Stimulated activated CD4-positive, alpha-beta T cell treated with anti-CD3 and anti-CD28 coated beads, Interleukin-2, amount 100 ng/mL, for 24 hours (primary cell): ENCODE results near the gene DLG2.
"Not testable (repeated sequence)": the region's sequence is repeated elsewhere in the genome, so short reads cannot be mapped to it uniquely, and the experiment has no call there.

Experiments used
- DNase-seq, 2 donors: peaks; one replicate each; pipeline ENCODE4 v3.0.0-alpha.2; 2020

The DLG2 gene

DNA sequence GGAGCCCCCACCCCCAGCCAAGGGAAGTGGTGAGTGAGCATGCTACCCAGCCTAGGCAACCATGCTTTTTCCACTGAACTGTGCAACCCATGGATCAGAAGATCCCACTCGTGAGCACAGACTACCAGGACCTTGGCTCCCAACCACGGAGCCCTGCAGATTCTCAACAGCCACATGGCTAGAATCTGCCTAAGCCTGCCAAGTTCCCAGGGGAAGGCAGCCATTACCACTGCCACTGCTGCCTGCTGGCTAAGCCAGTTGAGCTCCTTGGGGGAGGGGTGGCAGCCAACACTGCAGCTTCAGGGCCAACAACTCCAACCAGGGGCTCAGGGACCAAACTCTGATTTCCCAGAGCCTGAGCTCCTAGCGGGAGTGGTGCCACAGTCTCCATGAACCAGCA is 195.8 kb downstream of the DLG2 start:
- DNase-seq = no peak

GRCh38 chr11:85423794-85424193 is 203.3 kb downstream of the DLG2 start:
- DNase-seq = no peak

- no peak for DNase-seq
Measured at GRCh38 chr11:85423316-85423715, 203.8 kb downstream of the DLG2 start.

- no peak for DNase-seq
Measured at GRCh38 chr11:85414175-85414574, 213.0 kb downstream of the DLG2 start.

DNA sequence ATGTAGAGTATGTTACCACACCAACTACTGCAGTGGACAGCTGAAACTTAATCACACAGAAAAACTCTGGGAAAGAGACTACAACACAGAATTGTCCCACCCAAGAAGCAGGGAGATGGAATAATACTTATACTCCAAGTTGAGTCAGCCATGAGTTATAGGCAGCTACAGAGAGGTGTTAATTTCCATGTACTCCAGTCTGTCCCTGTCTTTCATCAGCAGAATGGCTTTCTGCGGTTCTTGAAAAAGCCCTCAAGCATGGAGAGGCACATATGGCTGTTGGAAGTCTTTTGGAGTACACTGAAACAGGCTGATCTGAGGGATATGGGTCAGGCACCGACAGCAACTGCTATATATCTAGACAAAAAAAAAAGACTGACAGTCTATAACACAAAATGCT is 219.5 kb downstream of the DLG2 start:
- DNase-seq = no peak

- DNase-seq = no peak
Measured at GRCh38 chr11:85406841-85407240, 220.3 kb downstream of the DLG2 start.

DNA sequence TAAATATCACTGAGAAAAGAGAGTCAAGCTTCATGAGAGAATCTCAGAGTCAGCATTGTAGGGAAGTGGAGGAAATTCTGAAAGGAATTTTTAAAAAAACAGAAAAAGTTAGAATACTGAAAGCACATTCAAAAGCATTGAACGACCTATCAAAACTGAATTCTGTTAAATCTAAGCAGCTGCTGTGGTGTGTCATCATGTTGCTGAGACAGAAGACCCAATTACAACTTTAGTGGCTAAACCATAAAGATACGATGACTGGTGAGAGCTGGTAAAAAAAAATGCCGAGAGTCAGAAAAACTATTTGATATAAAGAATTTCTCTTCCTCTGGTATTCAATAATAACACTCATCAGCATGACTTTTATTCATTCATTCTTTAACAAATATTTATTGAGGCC is 220.8 kb downstream of the DLG2 start:
- DNase-seq = no peak

- not testable (repeated sequence) for DNase-seq
Measured at GRCh38 chr11:85395515-85396055, 231.6 kb downstream of the DLG2 start.

DNA sequence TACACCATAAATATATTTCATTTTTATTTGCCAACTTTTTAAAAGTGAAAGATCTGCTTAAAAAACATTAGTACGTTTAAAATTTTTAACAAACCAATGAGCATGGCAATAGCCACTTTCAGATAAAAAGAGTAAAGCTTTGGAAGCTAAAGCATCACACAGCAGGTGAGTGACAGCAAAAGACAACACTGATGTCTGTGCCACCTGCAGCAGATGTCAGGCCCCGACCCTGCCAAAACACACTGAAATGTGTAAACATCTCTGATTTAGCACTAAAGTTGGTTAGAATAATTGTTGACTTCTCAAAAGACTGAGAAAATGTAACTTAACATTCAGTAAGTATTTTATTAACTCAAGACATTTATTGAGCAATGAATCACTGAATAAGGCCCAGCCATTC is 232.9 kb downstream of the DLG2 start:
- no peak for DNase-seq

GRCh38 chr11:85391141-85391540 is 236.0 kb downstream of the DLG2 start:
- no peak for DNase-seq

DNA sequence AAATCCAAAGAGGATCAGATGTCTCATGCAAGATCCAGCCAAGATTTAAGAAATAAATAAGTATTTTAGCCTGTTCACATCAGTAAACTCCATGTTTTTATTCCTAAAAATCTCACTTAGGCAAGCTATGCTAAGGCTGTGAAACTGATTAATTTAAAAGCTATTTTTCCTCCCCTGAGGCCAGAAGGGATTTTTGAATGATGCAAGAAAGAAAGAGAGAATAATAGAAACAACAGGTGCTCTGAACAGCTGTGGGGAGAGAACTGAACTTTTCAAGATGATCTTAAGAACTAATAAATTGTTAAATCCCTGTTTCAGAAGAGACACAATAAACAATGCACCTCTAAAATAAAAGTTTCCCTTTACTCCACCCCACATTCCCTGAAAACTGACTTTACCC is 241.6 kb downstream of the DLG2 start:
- DNase-seq = no peak

- DNase-seq = no peak
Measured at GRCh38 chr11:85385111-85385510, 242.0 kb downstream of the DLG2 start.

- no peak for DNase-seq
Measured at GRCh38 chr11:85379066-85379465, 248.1 kb downstream of the DLG2 start.

DNA sequence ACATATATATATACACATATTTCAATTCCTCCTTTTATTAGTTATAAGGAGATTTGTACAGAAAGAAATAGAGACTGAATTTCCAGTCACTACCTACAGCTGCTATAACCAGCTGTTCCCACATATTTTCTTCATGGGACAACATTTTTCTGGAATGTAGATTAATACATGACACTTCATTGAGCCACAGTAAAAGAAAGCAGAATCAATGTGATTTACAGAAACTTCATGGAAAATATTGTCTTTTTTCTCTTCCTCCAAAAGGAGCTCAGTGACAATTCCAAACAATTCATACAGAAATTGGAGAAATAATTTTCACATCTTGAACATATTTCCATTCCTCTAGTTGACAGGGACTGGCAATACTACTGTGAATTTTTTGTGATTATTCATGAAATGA is 249.2 kb downstream of the DLG2 start:
- no peak for DNase-seq

GRCh38 chr11:85359859-85360258 is 267.3 kb downstream of the DLG2 start:
- DNase-seq = no peak

- no peak for DNase-seq
Measured at GRCh38 chr11:85355921-85356320, 271.2 kb downstream of the DLG2 start.

DNA sequence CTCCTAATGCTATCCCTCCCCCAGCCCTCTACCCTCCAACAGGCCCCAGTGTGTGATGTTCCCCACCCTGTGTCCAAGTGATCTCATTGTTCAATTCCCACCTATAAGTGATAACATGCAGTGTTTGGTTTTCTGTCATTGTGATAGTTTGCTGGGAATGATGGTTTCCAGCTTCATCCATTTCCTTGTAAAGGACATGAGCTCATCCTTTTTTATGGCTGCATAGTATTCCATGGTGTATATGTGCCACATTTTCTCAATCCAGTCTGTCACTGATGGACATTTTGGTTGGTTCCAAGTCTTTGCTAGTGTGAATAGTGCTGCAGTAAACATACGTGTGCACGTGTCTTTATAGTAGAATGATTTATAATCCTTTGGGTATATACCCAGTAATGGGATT is 277.6 kb downstream of the DLG2 start:
- not testable (repeated sequence) for DNase-seq

DNA sequence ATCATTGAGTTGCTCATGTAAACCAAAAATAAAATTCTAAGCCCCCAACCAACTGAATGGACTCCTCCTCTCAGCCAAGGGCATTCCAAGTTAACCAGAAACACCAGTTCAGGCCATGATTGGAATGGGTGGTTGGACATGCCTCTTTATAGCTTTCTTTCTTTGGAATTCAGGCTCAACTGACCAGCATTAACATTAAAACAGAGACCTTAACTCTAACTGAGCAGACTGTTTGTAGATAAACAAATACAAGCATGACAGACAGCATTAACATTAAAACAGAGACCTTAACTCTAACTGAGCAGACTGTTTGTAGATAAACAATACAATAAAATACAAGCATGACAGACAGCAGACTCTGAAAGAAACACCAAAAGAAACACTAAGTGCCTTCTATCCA is 278.2 kb downstream of the DLG2 start:
- no peak for DNase-seq

- DNase-seq = no peak
Measured at GRCh38 chr11:85347291-85347690, 279.9 kb downstream of the DLG2 start.

GRCh38 chr11:85346484-85346883 is 280.7 kb downstream of the DLG2 start:
- DNase-seq = no peak

DNA sequence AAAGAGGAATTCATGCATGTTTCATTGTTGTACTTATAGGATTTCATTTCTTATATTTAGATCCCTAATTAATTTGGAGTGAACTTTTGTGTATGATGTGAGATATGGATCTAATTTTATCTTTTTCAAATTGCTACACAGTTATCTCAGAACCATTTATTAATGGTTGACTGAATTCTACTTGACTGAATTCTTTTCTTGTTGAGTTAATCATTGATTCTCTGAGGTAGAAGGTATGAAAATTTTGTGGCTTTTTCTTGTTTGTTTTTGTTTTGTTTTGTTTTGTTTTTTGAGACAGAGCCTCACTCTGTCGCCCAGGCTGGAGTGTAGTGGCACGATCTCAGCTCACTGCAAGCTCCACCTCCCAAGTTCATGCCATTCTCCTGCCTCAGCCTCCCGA is 286.3 kb downstream of the DLG2 start:
- DNase-seq = not testable (repeated sequence)

DNA sequence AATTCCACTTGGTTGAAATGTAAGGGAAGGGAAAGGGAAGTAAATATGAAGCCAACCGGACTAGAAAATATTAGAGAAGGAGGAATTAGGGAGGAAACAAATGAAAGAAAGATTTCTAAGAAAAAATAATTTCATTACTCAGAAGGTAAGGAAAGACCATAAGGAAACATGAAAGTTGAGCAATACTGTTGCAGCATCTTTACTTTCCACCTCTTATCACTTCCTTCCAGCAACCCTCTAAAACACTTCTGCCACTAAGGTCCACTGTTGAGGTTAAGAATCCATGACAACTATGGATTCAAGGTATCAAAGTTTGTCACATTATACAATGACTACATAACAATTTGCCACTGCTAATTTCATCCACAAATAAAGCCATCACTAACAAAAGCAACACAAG is 308.6 kb downstream of the DLG2 start:
- no peak for DNase-seq

DNA sequence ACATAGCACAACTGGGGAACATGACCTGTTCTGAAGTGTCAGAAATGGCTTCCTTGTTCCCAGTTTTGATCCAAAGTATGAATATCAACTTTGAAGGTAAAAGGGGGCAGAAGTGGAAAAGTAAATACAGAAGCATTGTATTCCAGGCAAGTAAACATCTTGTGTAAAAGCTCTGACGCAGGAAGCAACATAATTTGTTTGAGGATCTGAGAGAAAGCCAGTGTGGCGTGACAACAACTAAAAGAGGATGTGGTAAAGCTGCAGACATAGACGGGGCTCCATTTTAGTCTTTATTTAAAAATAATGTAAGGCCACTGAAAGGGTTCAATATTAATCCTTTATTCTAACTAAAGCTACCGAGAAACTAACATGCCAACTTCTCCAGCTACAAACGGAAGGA is 310.2 kb downstream of the DLG2 start:
- no peak for DNase-seq

DNA sequence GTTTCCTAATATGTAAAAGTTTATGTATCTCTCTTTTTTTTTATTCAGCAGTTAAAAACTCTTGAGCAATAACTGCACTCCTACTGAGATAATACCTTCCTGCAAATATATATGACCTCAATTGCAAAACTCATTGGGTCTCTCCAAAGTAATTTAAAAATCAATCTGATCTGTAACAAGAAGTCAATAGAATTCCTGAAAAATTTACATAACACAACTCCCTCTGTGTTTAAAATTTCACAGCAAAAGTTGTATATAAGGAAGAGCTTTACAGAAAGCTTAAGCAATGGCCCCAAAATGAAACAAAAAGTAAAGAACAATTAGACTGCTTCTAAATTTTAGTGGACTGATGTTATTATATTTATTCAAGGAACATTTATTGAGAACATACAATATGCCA is 313.4 kb downstream of the DLG2 start:
- DNase-seq = no peak

DNA sequence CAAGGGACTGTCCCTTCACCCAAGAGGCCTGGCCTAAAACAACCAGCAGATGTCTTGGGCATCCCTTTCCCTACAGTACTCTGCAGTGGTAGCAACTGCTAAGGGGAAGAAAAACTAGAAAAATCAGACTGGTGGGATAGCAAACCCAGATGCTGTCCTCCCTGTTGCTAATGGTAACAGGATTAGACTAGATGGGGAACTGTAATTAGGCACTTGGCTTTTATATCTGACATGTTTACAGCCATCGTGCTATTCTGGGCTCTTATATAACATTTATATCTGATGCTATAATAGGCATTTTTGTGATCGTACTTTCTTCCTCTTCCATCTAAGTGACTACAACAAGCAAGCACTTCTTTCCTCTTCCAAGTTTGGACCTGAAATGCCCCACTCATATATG is 316.7 kb downstream of the DLG2 start:
- DNase-seq = no peak

DNA sequence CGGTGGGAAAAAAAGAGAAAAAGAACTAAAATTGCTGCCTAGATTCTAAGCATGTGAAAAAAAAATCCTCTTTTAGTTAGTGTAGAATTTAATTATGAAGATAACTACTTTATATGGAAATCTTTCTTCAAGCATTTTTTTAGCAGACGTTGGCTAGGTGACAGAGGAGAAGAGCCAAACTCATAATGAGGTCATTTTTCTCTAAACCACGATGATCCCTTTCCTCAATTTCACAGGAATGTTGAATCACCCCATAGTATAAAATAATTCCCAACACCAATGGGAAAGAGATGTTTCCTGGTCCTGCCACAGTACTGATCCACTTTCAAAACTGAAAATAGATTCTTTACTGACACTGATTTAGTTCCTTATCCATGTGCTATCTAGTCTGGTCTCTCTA is 319.8 kb downstream of the DLG2 start:
- no peak for DNase-seq
